Stomach (tissue), 19 donors: ENCODE results near the gene CES3. TPM values are rescaled to one million over a fixed set of nuclear protein-coding genes. Genes with fewer than 3 reads are reported as not detected.

Experiments used
- DNase-seq, 2 donors: peaks; one replicate each; pipeline versions ENCODE4 v3.0.0 to v3.0.0-alpha.2; 2013 to 2019
- H3K27ac ChIP-seq, 5 donors: fragments of 200-600 bp in 4 of 5; sonication (generic) in 4 of 5; one replicate each; pipeline ENCODE4 v1.5.1; 2013 to 2019; ENCODE audit warnings: mild to moderate bottlenecking in 1 of 5, moderate library complexity in 1 of 5
- H3K27me3 ChIP-seq, 3 donors: fragments of 200-600 bp; sonication (generic); one replicate each; pipeline ENCODE4 v1.5.1; 2017 to 2019; ENCODE audit warnings: mixed run types in 1 of 3
- H3K36me3 ChIP-seq, 4 donors: fragments of 200-600 bp; sonication (generic); 1 replicate in 3 of 4; 2 replicates in 1 of 4; pipeline ENCODE4 v1.5.1; 2016 to 2019
- H3K4me1 ChIP-seq, 4 donors: fragments of 200-600 bp; sonication (generic); one replicate each; pipeline ENCODE4 v1.5.1; 2016 to 2019
- H3K4me3 ChIP-seq, 4 donors: fragments of 200-600 bp; sonication (generic) in 3 of 4; one replicate each; pipeline ENCODE4 v1.5.1; 2016 to 2019; ENCODE audit warnings: mild to moderate bottlenecking in 1 of 4
- H3K9me3 ChIP-seq, 4 donors: fragments of 200-600 bp; sonication (generic); one replicate each; pipeline ENCODE4 v1.5.1; 2016 to 2019
- EP300 ChIP-seq: sonication (generic); formaldehyde crosslinking; IDR thresholded peaks from one replicate; pipeline ENCODE4 v1.6.1; 2017; ENCODE audit warnings: antibody characterized with exemption
- POLR2A ChIP-seq, 4 donors: fragments of 450-650 bp; IDR thresholded peaks; one replicate each; pipeline ENCODE4 v1.6.1; 2016; ENCODE audit warnings: antibody characterized with exemption in 4 of 4, control low read depth in 2 of 4, mild to moderate bottlenecking in 1 of 4, moderate library complexity in 1 of 4
- POLR2AphosphoS5 ChIP-seq, 3 donors: sonication (generic); formaldehyde crosslinking; IDR thresholded peaks; one replicate each; pipeline ENCODE4 v1.6.1; 2016; ENCODE audit warnings: antibody characterized with exemption in 3 of 3
- WGBS, 5 donors: extraction: QIAGEN DNeasy Blood & Tissue Kit in 3 of 5; methylation state at CpG; one replicate each; pipeline versions ENCODE4 v1.1.5 to v1.1.7; 2013 to 2018; 5-methylcytosine and 5-hydroxymethylcytosine counted together
- intact Hi-C: fragments of 100-400 bp; cut with DNase I; formaldehyde crosslinking; loops from one replicate; pipeline ENCODE4 v1.15.1; 2023; ENCODE audit warnings: low total_unique reads
- long read RNA-seq, 10 donors: transcript quantifications; one replicate each; lab custom pipeline, GENCODE V29; 2026
- polyA plus RNA-seq, 3 donors: library from polyadenylated mRNA; stranded (reverse); fragments of 200-250 nt; gene quantifications; one replicate each; pipeline ENCODE4 v1.2.3, GENCODE V29; 2013
- total RNA-seq, 5 donors: library from RNA; depleted of rRNA; stranded (reverse); fragments of >200 nt; gene quantifications; one replicate each; pipeline versions ENCODE4 v1.1.0 to v1.2.3, GENCODE V29; 2014 to 2016
- TF ChIP-seq, protein P1 (sequence below), 7 experiments: fragments of 450-650 bp in 4 of 7; fragments of 200-600 bp in 3 of 7; sonication (generic) in 3 of 7; IDR thresholded peaks; one replicate each; pipeline ENCODE4 v1.5.1; 2016 to 2019; ENCODE audit warnings: antibody characterized with exemption in 7 of 7, control low read depth in 2 of 7, mild to moderate bottlenecking in 1 of 7
- donor health status: healthy with polysubstance abuse.
- donor health status: Bipolar disorder and iron deficiency.
- donor health status: healthy.

Gene CES3, protein sequence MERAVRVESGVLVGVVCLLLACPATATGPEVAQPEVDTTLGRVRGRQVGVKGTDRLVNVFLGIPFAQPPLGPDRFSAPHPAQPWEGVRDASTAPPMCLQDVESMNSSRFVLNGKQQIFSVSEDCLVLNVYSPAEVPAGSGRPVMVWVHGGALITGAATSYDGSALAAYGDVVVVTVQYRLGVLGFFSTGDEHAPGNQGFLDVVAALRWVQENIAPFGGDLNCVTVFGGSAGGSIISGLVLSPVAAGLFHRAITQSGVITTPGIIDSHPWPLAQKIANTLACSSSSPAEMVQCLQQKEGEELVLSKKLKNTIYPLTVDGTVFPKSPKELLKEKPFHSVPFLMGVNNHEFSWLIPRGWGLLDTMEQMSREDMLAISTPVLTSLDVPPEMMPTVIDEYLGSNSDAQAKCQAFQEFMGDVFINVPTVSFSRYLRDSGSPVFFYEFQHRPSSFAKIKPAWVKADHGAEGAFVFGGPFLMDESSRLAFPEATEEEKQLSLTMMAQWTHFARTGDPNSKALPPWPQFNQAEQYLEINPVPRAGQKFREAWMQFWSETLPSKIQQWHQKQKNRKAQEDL
- total RNA-seq (100 to 1,000 TPM in 1 of 5 donors, 10 to 100 TPM in 1, 1 to 10 TPM in 1, under 1 TPM in 1, not detected in 1; 0.37 to 145 (median 8.3) TPM), polyA plus RNA-seq (1 to 10 TPM in 1 of 3 donors, under 1 TPM in 1, not detected in 1; 0.56 to 2.8 TPM)
- long read RNA-seq, donor 1, result 0 reads
- long read RNA-seq, donor 2, result 0 reads
- long read RNA-seq, donor 3, result 0 reads
- long read RNA-seq, donor 4, result 0 reads
- long read RNA-seq, donor 5, result 0 reads
- long read RNA-seq, donor 6, result 0 reads
- long read RNA-seq, donor 7, result 0 reads
- long read RNA-seq, donor 8, result 0 reads
- long read RNA-seq, donor 9, result 0 reads
- long read RNA-seq, donor 10, result 0 reads

DNA sequence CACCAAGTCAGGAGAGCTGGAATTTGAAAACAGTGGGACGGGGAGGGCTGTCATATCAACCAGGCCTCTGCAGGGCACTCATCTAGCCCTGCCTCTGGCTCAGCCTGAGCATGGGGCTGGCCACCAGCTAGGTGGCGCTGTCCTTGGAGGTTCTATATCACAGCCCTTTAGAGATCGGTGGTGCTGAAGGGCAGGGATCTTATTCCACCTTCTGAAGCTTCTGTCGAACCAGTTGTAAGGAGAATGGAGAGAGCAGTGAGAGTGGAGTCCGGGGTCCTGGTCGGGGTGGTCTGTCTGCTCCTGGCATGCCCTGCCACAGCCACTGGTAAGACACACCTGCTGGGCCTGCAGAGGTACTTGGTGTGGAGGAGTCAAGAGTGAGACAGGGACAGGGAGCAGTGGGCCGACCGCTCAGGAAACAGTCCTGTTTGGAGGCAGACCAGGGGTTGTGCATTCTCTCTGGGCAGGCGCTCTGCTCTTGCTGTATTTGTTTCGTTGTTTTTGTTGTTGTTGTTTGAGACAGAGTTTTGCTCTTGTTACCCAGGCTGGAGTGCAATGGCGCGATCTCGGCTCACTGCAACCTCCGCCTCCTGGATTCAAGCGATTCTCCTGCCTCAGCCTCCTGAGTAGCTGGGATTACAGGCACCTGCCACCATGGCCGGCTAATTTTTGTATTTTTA is at the start of gene CES3:
Gene CES3 (plus strand): TSS at position 202 of the 680 bp plus-strand sequence. CDS start 42 bp downstream, at position 244.
- Histone ChIP-seq H3K36me3 (no peaks in the 10 kb centered on the region), H3K27me3 (peaks cover 0 to 16% (median 0%) of the 10 kb centered on the region in 3 donors), H3K4me1 (peaks cover 0 to 26% (median 11%) of the 10 kb centered on the region in 4 donors), H3K9me3 (no peaks in the 10 kb centered on the region), H3K27ac (peak within 1 kb of the TSS in 3 of 5 donors; percentile 15 to 72 (median 66)), H3K4me3 (peak within 1 kb of the TSS in 1 of 4 donors; percentile 1)
- peak; percentile 71 to 84 for DNase-seq
- intact Hi-C loops, result no loop called here
- 60 to 74% (median 71%) methylated on average over 14 to 16 of the region's 16 CpGs for WGBS, 5 donors
- TF ChIP-seq POLR2A (IDR thresholded peaks at IDR 0.05), result no peak
- TF ChIP-seq POLR2AphosphoS5 (IDR thresholded peaks at IDR 0.05), result peak in 1 of 3 donors; percentile 17
- TF ChIP-seq EP300, result no peak
- TF ChIP-seq, protein P1, sequence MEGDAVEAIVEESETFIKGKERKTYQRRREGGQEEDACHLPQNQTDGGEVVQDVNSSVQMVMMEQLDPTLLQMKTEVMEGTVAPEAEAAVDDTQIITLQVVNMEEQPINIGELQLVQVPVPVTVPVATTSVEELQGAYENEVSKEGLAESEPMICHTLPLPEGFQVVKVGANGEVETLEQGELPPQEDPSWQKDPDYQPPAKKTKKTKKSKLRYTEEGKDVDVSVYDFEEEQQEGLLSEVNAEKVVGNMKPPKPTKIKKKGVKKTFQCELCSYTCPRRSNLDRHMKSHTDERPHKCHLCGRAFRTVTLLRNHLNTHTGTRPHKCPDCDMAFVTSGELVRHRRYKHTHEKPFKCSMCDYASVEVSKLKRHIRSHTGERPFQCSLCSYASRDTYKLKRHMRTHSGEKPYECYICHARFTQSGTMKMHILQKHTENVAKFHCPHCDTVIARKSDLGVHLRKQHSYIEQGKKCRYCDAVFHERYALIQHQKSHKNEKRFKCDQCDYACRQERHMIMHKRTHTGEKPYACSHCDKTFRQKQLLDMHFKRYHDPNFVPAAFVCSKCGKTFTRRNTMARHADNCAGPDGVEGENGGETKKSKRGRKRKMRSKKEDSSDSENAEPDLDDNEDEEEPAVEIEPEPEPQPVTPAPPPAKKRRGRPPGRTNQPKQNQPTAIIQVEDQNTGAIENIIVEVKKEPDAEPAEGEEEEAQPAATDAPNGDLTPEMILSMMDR (IDR thresholded peaks at IDR 0.05), result peak in 5 of 7 experiments; percentile 21 to 67 (median 48)

DNA sequence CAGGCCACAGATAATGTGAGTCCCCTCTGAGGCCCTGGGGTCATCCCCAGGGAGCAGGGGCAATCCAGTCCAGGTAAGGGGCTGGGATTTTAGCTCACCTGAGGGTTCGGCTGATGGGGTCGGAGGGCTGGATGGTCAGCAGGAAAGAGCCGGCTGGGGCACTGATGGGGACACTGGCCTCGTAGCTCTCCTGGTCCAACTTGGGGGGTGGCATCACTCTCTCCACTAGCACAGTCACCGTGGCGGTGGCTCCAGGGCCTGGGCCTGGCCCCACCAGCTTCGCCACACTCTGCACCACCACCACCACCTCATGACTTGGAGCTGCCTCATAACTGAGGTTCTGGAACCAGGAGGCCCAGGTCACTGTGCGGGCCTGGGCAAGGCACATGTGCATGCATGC is 49.3 kb upstream of the CES3 start:
- H3K4me1 ChIP-seq, result no peaks in the 10 kb centered on the region
- intact Hi-C loops, result no loop called here
- DNase-seq, result no peak
- no peaks in the 10 kb centered on the region for H3K27me3 ChIP-seq
- H3K9me3 ChIP-seq, result no peaks in the 10 kb centered on the region
- H3K36me3 ChIP-seq, result no peaks in the 10 kb centered on the region
- H3K27ac ChIP-seq, result no peak overlapping the region
- TF ChIP-seq, protein P1 (IDR thresholded peaks at IDR 0.05), result no peak
- TF ChIP-seq EP300, result no peak
- TF ChIP-seq POLR2A (IDR thresholded peaks at IDR 0.05), result no peak
- TF ChIP-seq POLR2AphosphoS5 (IDR thresholded peaks at IDR 0.05), result no peak
- 91 to 100% (median 94%) methylated on average over 4 to 8 of the region's 8 CpGs for WGBS, 5 donors
- H3K4me3 ChIP-seq, result no peak overlapping the region

DNA sequence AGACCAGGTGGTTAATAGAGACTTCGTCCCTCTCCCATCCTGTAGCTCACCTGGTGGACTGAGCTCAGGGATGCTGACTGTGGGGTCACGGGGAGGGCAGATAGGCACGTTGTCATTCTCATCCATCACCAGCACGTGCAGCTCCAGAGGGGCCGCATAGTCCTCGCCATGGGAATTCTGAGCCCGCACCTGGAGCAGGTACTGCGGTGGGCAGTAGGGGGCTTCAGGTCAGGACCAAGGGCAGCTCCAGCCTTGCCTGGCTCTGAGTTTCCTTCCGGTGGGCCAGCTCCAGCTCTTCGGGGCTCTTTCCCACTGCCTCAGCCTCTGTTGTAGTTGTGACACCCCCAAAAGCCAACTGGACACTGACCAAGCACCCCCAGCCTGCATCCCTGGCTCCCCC is 48.0 kb upstream of the CES3 start:
- intact Hi-C loops, result no loop called here
- Histone ChIP-seq H3K4me3 (no peak overlapping the region), H3K27ac (no peak overlapping the region), H3K4me1 (no peaks in the 10 kb centered on the region), H3K9me3 (no peaks in the 10 kb centered on the region), H3K27me3 (no peaks in the 10 kb centered on the region), H3K36me3 (no peaks in the 10 kb centered on the region)
- 56 to 66% (median 62%) methylated on average over 4 to 10 of the region's 10 CpGs for WGBS, 5 donors
- DNase-seq, result no peak
- TF ChIP-seq, protein P1 (IDR thresholded peaks at IDR 0.05), result no peak
- TF ChIP-seq POLR2A (IDR thresholded peaks at IDR 0.05) (no peak), POLR2AphosphoS5 (IDR thresholded peaks at IDR 0.05) (no peak), EP300 (no peak)

DNA sequence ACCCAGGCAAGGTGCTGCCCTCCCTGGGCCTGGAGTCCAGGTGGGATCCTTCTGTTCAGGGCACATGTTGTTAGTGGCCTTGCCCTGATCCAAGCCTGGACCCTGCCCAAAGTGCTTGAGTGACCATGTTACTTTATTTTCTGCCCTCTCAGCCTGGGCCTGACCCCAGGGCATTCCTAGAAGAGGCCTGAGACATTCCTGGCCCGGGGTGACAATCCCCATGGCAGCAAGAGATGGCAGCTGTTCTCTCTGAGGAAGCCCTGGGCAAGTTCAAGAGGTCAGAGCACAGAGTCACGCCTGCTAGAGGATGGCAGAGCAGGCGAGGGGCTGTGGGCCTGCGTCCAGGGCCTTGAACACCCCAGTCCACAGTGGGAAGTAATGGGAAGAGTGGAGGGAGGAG is 47.4 kb upstream of the CES3 start:
- TF ChIP-seq EP300 (no peak), POLR2A (IDR thresholded peaks at IDR 0.05) (no peak), POLR2AphosphoS5 (IDR thresholded peaks at IDR 0.05) (no peak)
- TF ChIP-seq, protein P1 (IDR thresholded peaks at IDR 0.05), result no peak
- H3K27me3 ChIP-seq, result no peaks in the 10 kb centered on the region
- H3K4me1 ChIP-seq, result peaks cover 0 to 2% (median 0%) of the 10 kb centered on the region in 4 donors
- WGBS, 5 donors, result 73 to 85% (median 78%) methylated on average over 3 to 4 of the region's 4 CpGs
- no peaks in the 10 kb centered on the region for H3K9me3 ChIP-seq
- intact Hi-C loops, result no loop called here
- H3K4me3 ChIP-seq, result no peak overlapping the region
- no peak overlapping the region for H3K27ac ChIP-seq
- DNase-seq, result no peak
- no peaks in the 10 kb centered on the region for H3K36me3 ChIP-seq
